Measurements from ENCODE around the gene CEP41.

DNA sequence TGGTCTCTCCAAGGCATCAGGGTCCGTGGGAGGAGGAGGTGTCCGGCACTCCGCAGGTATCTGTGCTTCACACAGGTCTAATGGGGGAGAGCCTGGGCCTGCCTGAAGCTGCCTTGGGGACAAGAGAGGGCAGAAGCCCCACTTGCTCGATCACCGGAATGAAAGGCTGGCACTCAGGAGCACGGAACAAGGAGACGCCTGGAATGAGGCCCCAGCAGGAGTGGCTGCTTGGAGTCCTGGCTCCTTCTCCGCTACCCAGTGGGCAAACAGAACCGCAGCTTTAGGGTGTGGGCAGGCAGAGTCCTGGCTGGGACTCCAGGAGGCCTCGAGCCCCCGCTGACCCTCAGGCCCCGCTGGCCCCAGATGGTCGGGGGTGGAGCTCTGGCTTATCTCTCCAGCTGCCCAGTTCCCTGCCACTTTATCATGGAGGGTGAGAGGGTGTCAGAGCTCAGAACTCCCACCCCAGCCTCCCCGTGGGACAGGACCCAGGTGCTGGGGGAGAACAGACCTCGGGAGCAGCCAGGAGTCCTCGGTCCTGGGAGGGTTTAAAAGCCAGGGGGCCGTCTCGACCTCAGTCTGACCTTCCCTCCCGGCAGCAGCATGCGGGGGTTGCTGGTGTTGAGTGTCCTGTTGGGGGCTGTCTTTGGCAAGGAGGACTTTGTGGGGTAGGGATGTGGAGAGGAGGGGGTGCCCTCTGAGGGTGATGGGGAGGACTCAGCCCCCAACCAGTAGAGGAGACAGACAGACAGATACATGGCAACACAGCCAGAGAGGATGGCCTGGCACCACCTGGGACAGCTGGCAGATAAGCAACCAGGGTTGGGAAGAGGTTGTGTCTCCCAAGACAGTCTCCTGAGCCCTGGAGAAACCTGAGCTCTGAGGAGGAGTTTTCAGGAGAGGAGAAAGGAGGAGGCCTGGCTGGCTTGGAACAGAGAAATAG, 60.6 kb downstream of the CEP41 start, which contains the start of gene CPA1:
- TF ChIP-seq CTCF (IDR thresholded peaks at IDR 0.05) (no peak), POLR2A (IDR thresholded peaks at IDR 0.05) (no peak)
